ENCODE measurements around the gene P2RY13. TPM values are rescaled to one million over a fixed set of nuclear protein-coding genes. Genes with fewer than 3 reads are reported as not detected.

The P2RY13 gene
- total and polyA plus RNA-seq, 2 of the 13 experiments (the other 11 are each of a cell fraction or from before 2014, with no cell fraction given) = not detected

DNA sequence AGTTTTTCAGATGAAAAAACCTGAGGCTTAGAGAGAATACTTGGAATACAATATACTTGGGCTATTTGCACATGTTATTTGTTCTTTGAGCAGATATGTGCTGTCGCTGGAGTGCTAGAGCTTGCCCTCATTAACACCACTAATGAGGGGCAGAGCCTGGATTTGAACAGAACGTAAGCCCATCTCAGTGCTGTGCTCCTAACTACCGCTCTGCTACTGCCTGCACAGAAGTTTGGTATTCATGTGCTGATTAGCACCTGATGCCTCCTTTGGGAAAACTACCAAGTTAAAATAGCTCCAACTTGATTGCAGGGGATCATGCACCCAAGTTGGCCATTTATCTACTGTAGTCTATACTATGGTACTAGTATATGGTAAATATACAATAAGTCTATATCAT is 16.4 kb downstream of the P2RY13 start:
- FAIRE-seq (no peak), DNase-seq (ENCODE audit: low spot score) (no peak), ATAC-seq (no peak)
- TF ChIP-seq ZNF720 (CRISPR knock-in tag; IDR thresholded peaks at IDR 0.05) = no peak
- TF ChIP-seq ZNF20 (CRISPR knock-in tag; IDR thresholded peaks at IDR 0.05) = no peak
- TF ChIP-seq THAP11 (CRISPR knock-in tag; IDR thresholded peaks at IDR 0.05) = no peak
- TF ChIP-seq, protein P1, sequence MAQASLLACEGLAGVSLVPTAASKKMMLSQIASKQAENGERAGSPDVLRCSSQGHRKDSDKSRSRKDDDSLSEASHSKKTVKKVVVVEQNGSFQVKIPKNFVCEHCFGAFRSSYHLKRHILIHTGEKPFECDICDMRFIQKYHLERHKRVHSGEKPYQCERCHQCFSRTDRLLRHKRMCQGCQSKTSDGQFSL (CRISPR knock-in tag; IDR thresholded peaks at IDR 0.05) = no peak
- no peak for TF ChIP-seq RNF2 (conservative IDR thresholded peaks at IDR 0.05; ENCODE audit: low read depth)
- TF ChIP-seq NFIB (CRISPR knock-in tag; IDR thresholded peaks at IDR 0.05; ENCODE audit: borderline replicate concordance) = no peak
- TF ChIP-seq ZNF17 (CRISPR knock-in tag; IDR thresholded peaks at IDR 0.05) = no peak
- TF ChIP-seq, protein P2, sequence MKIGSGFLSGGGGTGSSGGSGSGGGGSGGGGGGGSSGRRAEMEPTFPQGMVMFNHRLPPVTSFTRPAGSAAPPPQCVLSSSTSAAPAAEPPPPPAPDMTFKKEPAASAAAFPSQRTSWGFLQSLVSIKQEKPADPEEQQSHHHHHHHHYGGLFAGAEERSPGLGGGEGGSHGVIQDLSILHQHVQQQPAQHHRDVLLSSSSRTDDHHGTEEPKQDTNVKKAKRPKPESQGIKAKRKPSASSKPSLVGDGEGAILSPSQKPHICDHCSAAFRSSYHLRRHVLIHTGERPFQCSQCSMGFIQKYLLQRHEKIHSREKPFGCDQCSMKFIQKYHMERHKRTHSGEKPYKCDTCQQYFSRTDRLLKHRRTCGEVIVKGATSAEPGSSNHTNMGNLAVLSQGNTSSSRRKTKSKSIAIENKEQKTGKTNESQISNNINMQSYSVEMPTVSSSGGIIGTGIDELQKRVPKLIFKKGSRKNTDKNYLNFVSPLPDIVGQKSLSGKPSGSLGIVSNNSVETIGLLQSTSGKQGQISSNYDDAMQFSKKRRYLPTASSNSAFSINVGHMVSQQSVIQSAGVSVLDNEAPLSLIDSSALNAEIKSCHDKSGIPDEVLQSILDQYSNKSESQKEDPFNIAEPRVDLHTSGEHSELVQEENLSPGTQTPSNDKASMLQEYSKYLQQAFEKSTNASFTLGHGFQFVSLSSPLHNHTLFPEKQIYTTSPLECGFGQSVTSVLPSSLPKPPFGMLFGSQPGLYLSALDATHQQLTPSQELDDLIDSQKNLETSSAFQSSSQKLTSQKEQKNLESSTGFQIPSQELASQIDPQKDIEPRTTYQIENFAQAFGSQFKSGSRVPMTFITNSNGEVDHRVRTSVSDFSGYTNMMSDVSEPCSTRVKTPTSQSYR (CRISPR knock-in tag; IDR thresholded peaks at IDR 0.05; ENCODE audit: borderline replicate concordance) = no peak
- TF ChIP-seq NCOA5 (CRISPR knock-in tag; IDR thresholded peaks at IDR 0.05) = no peak
- TF ChIP-seq ZNF619 (CRISPR knock-in tag; IDR thresholded peaks at IDR 0.05) = no peak
- no peak for TF ChIP-seq PHF20 (CRISPR knock-in tag; IDR thresholded peaks at IDR 0.05)
- TF ChIP-seq ZBTB20 (CRISPR knock-in tag; IDR thresholded peaks at IDR 0.05; ENCODE audit: borderline replicate concordance, low read depth) = no peak
- no peak for TF ChIP-seq GTF2F1 (IDR thresholded peaks at IDR 0.05; ENCODE audit: low read length)
- no peak for TF ChIP-seq NFKB2 (CRISPR knock-in tag; IDR thresholded peaks at IDR 0.05; ENCODE audit: borderline replicate concordance)
- TF ChIP-seq NR1H2 (CRISPR knock-in tag; IDR thresholded peaks at IDR 0.05; ENCODE audit: borderline replicate concordance, low read depth) = no peak
- Histone ChIP-seq H3K79me2 (ENCODE audit: insufficient read depth, low read length) (no peaks in the 10 kb centered on the region), H3K36me3 (replicated peaks in 1 of 2; ENCODE audit: control insufficient read depth in 1 of 2, insufficient read depth in 2 of 2, low read length in 2 of 2) (no peaks in the 10 kb centered on the region), H3K4me3 (replicated peaks in 1 of 3; ENCODE audit: insufficient read depth in 1 of 3, low read depth in 2 of 3, low read length in 3 of 3) (no peak overlapping the region), H3K9ac (ENCODE audit: insufficient read depth, low read depth, low read length) (no peak overlapping the region), H3K4me2 (ENCODE audit: low read depth, low read length) (no peak overlapping the region), H3K4me1 (ENCODE audit: insufficient read depth, low read length) (no peaks in the 10 kb centered on the region), H3K27me3 (ENCODE audit: control insufficient read depth in 1 of 2, insufficient read depth in 2 of 2, low read length in 2 of 2) (no peaks in the 10 kb centered on the region), H3K27ac (ENCODE audit: extremely low read length, insufficient read depth, low read length) (no peak overlapping the region), H4K20me1 (ENCODE audit: insufficient read depth, low read length) (no peaks in the 10 kb centered on the region), H2AFZ (ENCODE audit: low read length) (no peak overlapping the region), H3K9me3 (ENCODE audit: low read length) (no peaks in the 10 kb centered on the region)
- in situ Hi-C loops (cut with HindIII; ENCODE audit: extremely low pct_ligation_motif_present, low pct_unique_long_range_greater_than_20kb) (no loop called here), intact Hi-C loops (cut with micrococcal nuclease; ENCODE audit: unreplicated experiment) (no loop called here)
- no TSS peak for BruUV-seq (replicated peaks)
- CTCF ChIA-PET (ENCODE audit: low intra/inter-chr PET ratio, low total read pairs) = no interaction called here
- WGBS (ENCODE audit: low lambda C conversion rate) = 57% methylated on average over 3 of the region's 3 CpGs
- POLR2A ChIA-PET = no interaction called here
